Fibroblast of lung (primary cell): ENCODE data around the gene SCAMP3. TPM values are rescaled to one million over a fixed set of nuclear protein-coding genes. Genes with fewer than 3 reads are reported as not detected.

Experiments used
- DNase-seq, 2 donors: peaks; one replicate each; pipeline versions ENCODE4 v3.0.0 to v3.0.0-alpha.2; 2010; ENCODE audit warnings: low read depth in 2 of 2
- H2AFZ ChIP-seq: 2 replicates; pipeline ENCODE4 v1.5.1; 2012; ENCODE audit warnings: low read length, control low read depth, inconsistent platforms
- H3K27ac ChIP-seq: 2 replicates; pipeline ENCODE4 v1.5.1; 2011; ENCODE audit warnings: low read length, control low read depth; ENCODE audit not compliant: insufficient read depth
- H3K27me3 ChIP-seq: 2 replicates; pipeline ENCODE4 v1.5.1; 2011; ENCODE audit warnings: mild to moderate bottlenecking, low read length; ENCODE audit not compliant: control insufficient read depth, insufficient read depth
- H3K36me3 ChIP-seq: 2 replicates; pipeline ENCODE4 v1.5.1; 2011; ENCODE audit warnings: low read length; ENCODE audit not compliant: control insufficient read depth, insufficient read depth
- H3K4me1 ChIP-seq: 2 replicates; pipeline ENCODE4 v1.5.1; 2011; ENCODE audit warnings: low read length; ENCODE audit not compliant: control insufficient read depth, insufficient read depth; ENCODE audit errors: extremely low read depth
- H3K4me2 ChIP-seq: 2 replicates; pipeline ENCODE4 v1.5.1; 2011; ENCODE audit warnings: low read length, control low read depth; ENCODE audit not compliant: insufficient read depth; ENCODE audit errors: extremely low read depth
- H3K4me3 ChIP-seq, 4 experiments: fragments of 200-600 bp in 1 of 4; sonication (generic) in 1 of 4; replicated peaks in 1 of 4; 2 replicates each; pipeline ENCODE4 v1.5.1; 2011 to 2016; ENCODE audit warnings: low read length in 4 of 4, low read depth in 3 of 4, mild to moderate bottlenecking in 3 of 4, control low read depth in 2 of 4, inconsistent platforms in 1 of 4, mixed read lengths in 1 of 4; ENCODE audit not compliant: insufficient read depth in 1 of 4; ENCODE audit errors: control extremely low read depth in 1 of 4
- H3K79me2 ChIP-seq: 2 replicates; pipeline ENCODE4 v1.5.1; 2012; ENCODE audit warnings: mild to moderate bottlenecking, low read length, inconsistent platforms; ENCODE audit not compliant: control insufficient read depth, insufficient read depth
- H3K9ac ChIP-seq: 2 replicates; pipeline ENCODE4 v1.5.1; 2011; ENCODE audit warnings: mild to moderate bottlenecking, low read length, control low read depth; ENCODE audit not compliant: insufficient read depth
- H3K9me3 ChIP-seq: 2 replicates; pipeline ENCODE4 v1.5.1; 2012; ENCODE audit warnings: low read depth, low read length; ENCODE audit not compliant: control insufficient read depth, insufficient read depth
- H4K20me1 ChIP-seq: 2 replicates; pipeline ENCODE4 v1.5.1; 2011; ENCODE audit warnings: low read length; ENCODE audit not compliant: control insufficient read depth, insufficient read depth; ENCODE audit errors: extremely low read depth
- CTCF ChIP-seq, 2 donors: IDR thresholded peaks in 1 of 2; conservative IDR thresholded peaks in 1 of 2; 1 replicate in 1 of 2; 2 replicates in 1 of 2; pipeline ENCODE4 v1.5.1; 2011 to 2012; ENCODE audit warnings: low read length in 2 of 2, control low read depth in 1 of 2, inconsistent platforms in 1 of 2, low read depth in 1 of 2, mild to moderate bottlenecking in 1 of 2
- EZH2 ChIP-seq: IDR thresholded peaks from 2 replicates; pipeline ENCODE4 v1.5.1; 2012; ENCODE audit warnings: low read length, control low read depth, mild to moderate bottlenecking; ENCODE audit errors: missing control alignments
- polyA minus RNA-seq: library from RNA; depleted of rRNA, polyadenylated mRNA; stranded (reverse); fragments of >200 nt; gene quantifications from 2 replicates; pipeline ENCODE4 v1.2.3, GENCODE V29; 2011; ENCODE audit warnings: low replicate concordance
- polyA plus RNA-seq, 2 donors: library from polyadenylated mRNA; depleted of rRNA in 1 of 2; stranded (reverse) in 1 of 2; unstranded in 1 of 2; fragments of >200 nt; gene quantifications; 2 replicates each; pipeline ENCODE4 v1.2.1, GENCODE V29; 2011 to 2012; ENCODE audit warnings: missing spikeins in 1 of 2
- total RNA-seq: library from RNA; depleted of rRNA; stranded (reverse); fragments of >200 nt; gene quantifications from 2 replicates; pipeline ENCODE4 v1.2.1, GENCODE V29; 2014

SCAMP3 gene
- total RNA-seq, result 25.2 and 33.2 TPM in 2 replicates
- polyA plus RNA-seq, result 106 and 151 TPM in 2 replicates
- 81.8 and 114 TPM in 2 replicates for polyA plus RNA-seq (2012)
- polyA minus RNA-seq, result 180 and 307 TPM in 2 replicates

DNA sequence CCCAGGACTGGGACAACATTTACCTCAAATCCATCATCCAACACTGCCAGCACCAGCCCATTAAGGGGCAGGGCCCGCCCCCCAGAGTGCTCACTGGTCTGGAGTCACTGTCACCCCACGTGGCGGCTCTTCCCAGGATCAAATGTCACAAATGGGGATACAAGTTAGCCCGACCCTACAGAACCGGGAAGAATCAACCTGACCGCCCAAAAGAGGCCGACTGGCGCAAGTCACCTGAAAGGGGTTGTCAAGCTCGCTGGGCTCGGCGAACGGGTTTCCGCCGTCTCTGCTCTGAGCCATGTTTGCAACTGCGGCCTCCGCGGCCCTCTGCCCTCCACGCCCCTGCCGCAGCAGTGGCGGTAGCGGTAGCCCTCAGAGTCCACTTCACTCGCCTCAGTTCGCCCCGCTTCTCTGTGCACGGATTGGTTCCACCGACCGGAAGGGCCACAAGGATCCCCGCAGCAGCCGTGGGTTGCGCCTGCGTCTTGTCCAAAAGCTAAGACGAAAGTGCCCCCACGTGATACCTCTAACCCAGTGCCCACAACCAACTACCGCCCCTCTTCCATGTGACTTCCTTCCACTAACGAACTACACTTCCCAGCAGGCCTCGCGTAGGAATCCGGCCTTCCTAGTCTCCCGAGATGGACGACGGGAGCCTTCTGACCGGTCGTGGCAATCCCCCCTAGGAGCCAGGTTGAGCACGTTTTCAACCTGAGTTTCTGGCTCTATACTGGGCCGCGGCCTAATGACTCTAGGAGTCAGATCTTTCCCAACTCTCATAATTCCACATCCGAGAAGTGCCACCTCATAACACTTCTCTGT, at the start of gene SCAMP3:
Gene SCAMP3 (minus strand): TSS at position 509 of the 822 bp plus-strand sequence. CDS start 209 bp downstream, at position 300.
- peaks cover 18% of the 10 kb centered on the region for H3K79me2 ChIP-seq
- peak within 1 kb of the TSS; percentile 73 to 92 (median 74) for H3K4me3 ChIP-seq
- H3K27ac ChIP-seq, result peak within 1 kb of the TSS; percentile 68
- H3K27me3 ChIP-seq, result no peaks in the 10 kb centered on the region
- no peaks in the 10 kb centered on the region for H3K9me3 ChIP-seq
- H2AFZ ChIP-seq, result peak within 1 kb of the TSS; percentile 44
- peak within 1 kb of the TSS; percentile 94 for H3K4me2 ChIP-seq
- peak; percentile 99 for DNase-seq
- peaks cover 18% of the 10 kb centered on the region for H3K36me3 ChIP-seq
- H3K9ac ChIP-seq, result peak within 1 kb of the TSS; percentile 69
- TF ChIP-seq CTCF (conservative IDR thresholded peaks at IDR 0.05 in 1 of 2, IDR thresholded peaks at IDR 0.05 in 1 of 2; ENCODE audit: low read depth in 1 of 2, low read length in 2 of 2) (no peak), EZH2 (no peak)
- H3K4me1 ChIP-seq, result peaks cover 2% of the 10 kb centered on the region
- no peaks in the 10 kb centered on the region for H4K20me1 ChIP-seq

DNA sequence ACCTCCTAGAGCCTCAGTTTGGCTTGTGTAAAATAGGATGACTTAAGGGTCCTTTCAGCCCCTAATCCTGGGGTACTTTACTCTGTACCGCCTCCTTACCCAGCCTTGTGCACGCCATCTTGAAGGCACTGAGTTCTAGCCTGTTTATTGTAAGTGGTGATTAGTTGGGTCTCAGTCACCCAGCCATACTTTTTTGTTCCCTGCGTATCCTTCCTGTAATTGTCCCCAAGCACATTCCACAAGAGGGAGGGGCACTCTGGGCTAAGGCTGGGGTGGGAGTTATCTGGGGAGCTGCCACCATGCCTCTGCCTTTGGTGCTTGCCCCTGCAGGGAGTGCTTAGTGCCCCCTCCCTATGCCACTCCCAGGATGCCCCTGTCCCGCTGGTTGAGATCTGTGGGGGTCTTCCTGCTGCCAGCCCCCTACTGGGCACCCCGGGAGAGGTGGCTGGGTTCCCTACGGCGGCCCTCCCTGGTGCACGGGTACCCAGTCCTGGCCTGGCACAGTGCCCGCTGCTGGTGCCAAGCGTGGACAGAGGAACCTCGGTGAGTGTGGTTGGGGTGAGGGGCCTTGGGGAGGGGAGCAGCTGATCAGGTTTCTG, 47.4 kb upstream of the SCAMP3 start:
- H3K9ac ChIP-seq, result peak overlapping the region; percentile 69
- peaks cover 37% of the 10 kb centered on the region for H3K79me2 ChIP-seq
- no peaks in the 10 kb centered on the region for H4K20me1 ChIP-seq
- no peak for TF ChIP-seq CTCF (conservative IDR thresholded peaks at IDR 0.05 in 1 of 2, IDR thresholded peaks at IDR 0.05 in 1 of 2; ENCODE audit: low read depth in 1 of 2, low read length in 2 of 2)
- no peak for TF ChIP-seq EZH2
- H3K4me1 ChIP-seq, result peaks cover 6% of the 10 kb centered on the region
- no peak for DNase-seq
- no peaks in the 10 kb centered on the region for H3K9me3 ChIP-seq
- peak overlapping the region; percentile 90 for H3K4me2 ChIP-seq
- H3K36me3 ChIP-seq, result peaks cover 9% of the 10 kb centered on the region
- no peaks in the 10 kb centered on the region for H3K27me3 ChIP-seq
- peak overlapping the region; percentile 89 for H3K27ac ChIP-seq
- peak overlapping the region; percentile 61 to 98 (median 74) for H3K4me3 ChIP-seq
- H2AFZ ChIP-seq, result no peak overlapping the region
